Keratinocyte (primary cell): ENCODE data around the gene DNHD1.

Source experiments
- CTCF ChIP-seq, 3 experiments: IDR thresholded peaks in 1 of 3; conservative IDR thresholded peaks in 1 of 3; optimal IDR thresholded peaks in 1 of 3; 2 replicates in 2 of 3; 3 replicates in 1 of 3; pipeline versions ENCODE3 to v1.5.1; 2011; ENCODE audit warnings: low read length in 3 of 3, mild to moderate bottlenecking in 3 of 3, moderate library complexity in 2 of 3, control low read depth in 1 of 3, inconsistent platforms in 1 of 3; ENCODE audit not compliant: insufficient read depth in 2 of 3; ENCODE audit errors: extremely low read depth in 1 of 3
- EZH2 ChIP-seq: IDR thresholded peaks from one replicate; pipeline ENCODE4 v1.6.1; 2012; ENCODE audit warnings: inconsistent platforms, mild to moderate bottlenecking, low read length, moderate library complexity

- TF ChIP-seq EZH2 = no peak
- no peak for TF ChIP-seq CTCF (optimal IDR thresholded peaks at IDR 0.05 in 1 of 3, IDR thresholded peaks at IDR 0.05 in 1 of 3, conservative IDR thresholded peaks at IDR 0.05 in 1 of 3; ENCODE audit: extremely low read depth in 1 of 3, insufficient read depth in 2 of 3, low read length in 3 of 3)
These were observed 20.5 kb upstream of the DNHD1 start for GRCh38 chr11:6476571-6476970.
